Endothelial cell of umbilical vein (primary cell): ENCODE measurements around the gene GBF1.

Source experiments
- EZH2 ChIP-seq: IDR thresholded peaks from 2 replicates; pipeline ENCODE4 v1.6.1; 2012; ENCODE audit warnings: borderline replicate concordance, low read depth, mild to moderate bottlenecking, moderate library complexity, low read length, inconsistent platforms; ENCODE audit not compliant: severe bottlenecking
- GATA2 ChIP-seq: IDR thresholded peaks from 2 replicates; pipeline ENCODE4 v1.7.0; 2011; ENCODE audit warnings: low read depth, mild to moderate bottlenecking, moderate library complexity, mixed read lengths, low read length; ENCODE audit not compliant: insufficient read length, insufficient read depth
- MYC ChIP-seq: IDR thresholded peaks from one replicate; pipeline ENCODE4 v1.6.1; 2011; ENCODE audit warnings: mild to moderate bottlenecking, low read depth, low read length
- POLR2A ChIP-seq: IDR thresholded peaks from 2 replicates; pipeline ENCODE4 v1.6.1; 2012; ENCODE audit warnings: low read depth, mild to moderate bottlenecking, control low read depth, low read length
- POLR2AphosphoS5 ChIP-seq: IDR thresholded peaks from 2 replicates; pipeline ENCODE4 v1.6.1; 2012; ENCODE audit warnings: low read depth, mild to moderate bottlenecking, control low read depth, low read length, moderate library complexity; ENCODE audit not compliant: insufficient read depth
- TF ChIP-seq, protein P1 (sequence below), 2 donors: IDR thresholded peaks; 1 replicate in 1 of 2; 2 replicates in 1 of 2; pipeline ENCODE4 v1.5.1; 2011; ENCODE audit warnings: low read length in 2 of 2, mild to moderate bottlenecking in 2 of 2, moderate library complexity in 2 of 2, control low read depth in 1 of 2, inconsistent platforms in 1 of 2, low read depth in 1 of 2; ENCODE audit not compliant: insufficient read depth in 1 of 2; ENCODE audit errors: extremely low read depth in 1 of 2
- TF ChIP-seq, protein P2 (sequence below): IDR thresholded peaks from 2 replicates; pipeline ENCODE4 v1.6.1; 2011; ENCODE audit not compliant: insufficient read depth, insufficient read length

DNA sequence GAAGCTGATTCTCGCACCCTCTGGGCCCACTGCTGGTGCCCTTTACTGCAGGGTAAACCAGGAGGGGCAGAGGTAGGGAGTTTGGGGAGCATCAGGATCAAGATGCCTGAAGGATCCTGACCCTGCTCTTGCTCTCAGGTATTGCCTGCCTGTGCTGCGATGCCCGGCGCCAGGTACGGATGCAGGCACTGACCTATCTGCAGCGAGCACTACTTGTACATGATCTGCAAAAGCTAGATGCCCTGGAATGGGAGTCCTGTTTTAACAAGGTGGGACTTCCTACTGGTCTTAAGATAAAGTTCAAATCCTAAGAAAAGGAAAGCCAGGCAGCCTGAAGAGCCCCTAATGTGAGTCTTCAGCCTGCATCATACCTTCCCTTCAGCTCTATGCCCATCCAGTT is 134.1 kb downstream of the GBF1 start:
- TF ChIP-seq, protein P1, sequence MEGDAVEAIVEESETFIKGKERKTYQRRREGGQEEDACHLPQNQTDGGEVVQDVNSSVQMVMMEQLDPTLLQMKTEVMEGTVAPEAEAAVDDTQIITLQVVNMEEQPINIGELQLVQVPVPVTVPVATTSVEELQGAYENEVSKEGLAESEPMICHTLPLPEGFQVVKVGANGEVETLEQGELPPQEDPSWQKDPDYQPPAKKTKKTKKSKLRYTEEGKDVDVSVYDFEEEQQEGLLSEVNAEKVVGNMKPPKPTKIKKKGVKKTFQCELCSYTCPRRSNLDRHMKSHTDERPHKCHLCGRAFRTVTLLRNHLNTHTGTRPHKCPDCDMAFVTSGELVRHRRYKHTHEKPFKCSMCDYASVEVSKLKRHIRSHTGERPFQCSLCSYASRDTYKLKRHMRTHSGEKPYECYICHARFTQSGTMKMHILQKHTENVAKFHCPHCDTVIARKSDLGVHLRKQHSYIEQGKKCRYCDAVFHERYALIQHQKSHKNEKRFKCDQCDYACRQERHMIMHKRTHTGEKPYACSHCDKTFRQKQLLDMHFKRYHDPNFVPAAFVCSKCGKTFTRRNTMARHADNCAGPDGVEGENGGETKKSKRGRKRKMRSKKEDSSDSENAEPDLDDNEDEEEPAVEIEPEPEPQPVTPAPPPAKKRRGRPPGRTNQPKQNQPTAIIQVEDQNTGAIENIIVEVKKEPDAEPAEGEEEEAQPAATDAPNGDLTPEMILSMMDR (IDR thresholded peaks at IDR 0.05; ENCODE audit: extremely low read depth in 1 of 2, insufficient read depth in 1 of 2, low read depth in 1 of 2, low read length in 2 of 2): no peak
- no peak for TF ChIP-seq GATA2
- TF ChIP-seq POLR2A: no peak
- no peak for TF ChIP-seq POLR2AphosphoS5
- TF ChIP-seq MYC: no peak
- no peak for TF ChIP-seq EZH2
- TF ChIP-seq, protein P2, sequence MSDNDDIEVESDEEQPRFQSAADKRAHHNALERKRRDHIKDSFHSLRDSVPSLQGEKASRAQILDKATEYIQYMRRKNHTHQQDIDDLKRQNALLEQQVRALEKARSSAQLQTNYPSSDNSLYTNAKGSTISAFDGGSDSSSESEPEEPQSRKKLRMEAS: no peak
